GM23248 (cell line): ENCODE measurements around the gene VWA5B2.

Experiments
- EZH2 ChIP-seq: fragments of 200-600 bp; sonication (generic); IDR thresholded peaks from 2 replicates; pipeline ENCODE4 v1.6.1; 2018; ENCODE audit warnings: antibody characterized with exemption, mild to moderate bottlenecking; ENCODE audit not compliant: insufficient read depth, poor library complexity, severe bottlenecking
- EZH2phosphoT487 ChIP-seq: fragments of 200-600 bp; sonication (generic); IDR thresholded peaks from 2 replicates; pipeline ENCODE4 v1.6.1; 2018; ENCODE audit warnings: antibody characterized with exemption, moderate library complexity, mild to moderate bottlenecking, low read depth; ENCODE audit not compliant: insufficient read depth

DNA sequence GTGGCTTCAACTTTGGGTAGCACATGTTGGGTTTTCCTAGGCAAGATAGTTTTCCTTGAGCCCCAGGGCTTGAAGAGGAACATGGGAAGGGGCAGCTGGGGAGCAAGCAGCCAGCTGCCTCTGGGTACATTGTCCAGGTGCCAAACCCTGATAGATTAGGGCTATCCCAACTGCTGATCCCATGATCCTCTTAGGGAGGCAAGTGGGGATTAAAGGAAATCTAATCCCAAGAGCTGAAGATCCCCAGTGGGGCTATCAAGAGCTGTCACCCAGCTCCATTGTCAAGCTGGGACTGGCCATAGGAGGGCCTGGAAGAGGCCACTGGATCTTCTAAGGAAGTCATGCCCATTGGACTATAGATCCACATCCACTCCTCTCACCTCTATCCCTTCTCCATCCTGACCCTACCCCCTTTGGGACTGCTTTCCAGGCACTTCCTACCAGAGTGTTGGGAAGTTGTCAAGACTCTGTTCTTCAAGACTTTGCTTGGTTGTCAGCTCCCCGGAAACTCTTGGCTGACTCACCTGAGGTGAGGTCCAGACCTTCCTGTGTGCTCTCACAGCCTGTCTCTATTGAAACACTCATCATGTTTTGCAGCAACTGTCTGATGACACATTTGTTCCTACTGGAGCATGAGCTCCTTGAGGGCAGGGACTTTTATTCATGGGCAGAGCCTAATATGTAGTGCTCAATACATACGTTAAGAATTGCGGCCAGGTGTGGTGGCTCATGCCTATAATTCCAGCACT lies 26.1 kb downstream of the VWA5B2 start:
- no peak for TF ChIP-seq EZH2phosphoT487
- no peak for TF ChIP-seq EZH2
